Spinal cord (tissue), 10 donors: ENCODE measurements around the gene KRT13. TPM values are rescaled to one million over a fixed set of nuclear protein-coding genes. Genes with fewer than 3 reads are reported as not detected.

Experiments
- DNase-seq, 6 donors: peaks; one replicate each; pipeline versions ENCODE4 v3.0.0 to v3.0.0-alpha.2; 2013 to 2015; ENCODE audit warnings: low spot score in 6 of 6, low read depth in 4 of 6
- H3K27ac ChIP-seq: one replicate; pipeline ENCODE4 v1.5.1; 2013; ENCODE audit warnings: low read depth, low read length, control low read depth
- H3K27me3 ChIP-seq: one replicate; pipeline ENCODE4 v1.6.1; 2013; ENCODE audit warnings: low read length; ENCODE audit not compliant: control insufficient read depth, insufficient read depth
- H3K36me3 ChIP-seq: one replicate; pipeline ENCODE4 v1.6.1; 2013; ENCODE audit warnings: low read length; ENCODE audit not compliant: control insufficient read depth, insufficient read depth
- H3K4me1 ChIP-seq: one replicate; pipeline ENCODE4 v1.6.1; 2013; ENCODE audit warnings: low read length; ENCODE audit not compliant: control insufficient read depth, insufficient read depth
- H3K4me3 ChIP-seq: one replicate; pipeline ENCODE4 v1.5.1; 2013; ENCODE audit warnings: low read depth, low read length, control low read depth
- H3K9me3 ChIP-seq: one replicate; pipeline ENCODE4 v1.6.1; 2013; ENCODE audit warnings: low read length; ENCODE audit not compliant: control insufficient read depth, insufficient read depth
- WGBS: methylation state at CpG from one replicate; pipeline ENCODE4 v1.1.5; 2013; ENCODE audit warnings: missing lambda C conversion rate; ENCODE audit not compliant: insufficient coverage; 5-methylcytosine and 5-hydroxymethylcytosine counted together
- long read RNA-seq, 4 donors: transcript quantifications; one replicate each; lab custom pipeline, GENCODE V29; 2026
- polyA plus RNA-seq, 2 donors: library from polyadenylated mRNA; unstranded; fragments of 120-200 nt; gene quantifications; one replicate each; pipeline ENCODE4 v1.2.1, GENCODE V29; 2013; ENCODE audit not compliant: insufficient read length in 2 of 2
- total RNA-seq, 2 donors: library from RNA; depleted of rRNA in 1 of 2; stranded (reverse); fragments of 120-200 nt in 1 of 2; fragments of >200 nt in 1 of 2; gene quantifications; one replicate each; pipeline versions ENCODE4 v1.2.3 to v1.2.4, GENCODE V29; 2013 to 2014
- donor health status: healthy.

KRT13 gene
- total RNA-seq (under 1 TPM; 0.30 to 0.83 TPM), polyA plus RNA-seq (not detected)
- long read RNA-seq, donor 1: 0 reads
- long read RNA-seq, donor 2: 0 reads
- long read RNA-seq, donor 3: 0 reads
- long read RNA-seq, donor 4: 0 reads

DNA sequence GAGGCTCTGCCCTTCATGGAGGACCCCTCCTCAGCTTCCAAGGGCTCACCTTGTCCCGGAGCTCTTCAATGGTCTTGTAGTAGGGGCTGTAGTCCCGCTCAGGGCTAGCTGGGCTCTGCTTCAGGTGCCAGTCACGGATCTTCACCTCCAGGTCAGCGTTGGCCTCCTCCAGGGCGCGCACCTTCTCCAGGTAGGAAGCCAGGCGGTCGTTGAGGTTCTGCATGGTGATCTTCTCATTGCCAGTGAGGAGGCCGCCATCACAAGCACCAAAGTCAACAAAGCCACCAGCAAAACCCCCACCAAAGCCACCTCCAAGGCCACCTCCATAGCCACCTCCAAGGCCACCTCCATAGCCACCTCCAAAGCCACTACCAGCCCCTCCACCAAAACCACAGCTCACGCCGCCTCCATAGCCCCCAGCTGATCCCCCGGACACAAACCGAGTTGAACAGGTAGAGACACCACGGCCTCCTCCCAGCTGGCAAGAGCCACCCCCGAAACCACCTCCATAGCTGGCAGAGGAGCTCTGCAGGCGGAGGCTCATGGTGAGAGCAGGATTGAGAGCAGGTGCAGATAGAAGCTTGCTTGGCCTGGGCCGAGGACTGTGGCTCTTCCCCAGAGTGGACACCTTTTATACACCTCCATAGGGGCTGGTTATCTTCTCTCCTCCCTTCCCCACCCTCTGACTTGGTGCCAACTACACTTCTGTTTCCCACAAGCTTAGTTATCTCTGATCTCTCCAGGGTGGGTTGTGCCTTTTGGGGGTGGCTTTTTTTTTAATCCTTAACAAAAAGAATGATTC, at the start of gene KRT13:
KRT13 (minus strand) TSS at position 606 of the 802 bp plus-strand sequence; CDS start at position 544, 62 bp downstream.
- no peaks in the 10 kb centered on the region for H3K9me3 ChIP-seq
- WGBS: 94% methylated on average over 13 of the region's 17 CpGs
- DNase-seq: no peak
- H3K4me3 ChIP-seq: no peak within 1 kb of the TSS
- no peak within 1 kb of the TSS for H3K27ac ChIP-seq
- peaks cover 6% of the 10 kb centered on the region for H3K4me1 ChIP-seq
- H3K36me3 ChIP-seq: no peaks in the 10 kb centered on the region
- no peaks in the 10 kb centered on the region for H3K27me3 ChIP-seq

GRCh38 chr17:41553987-41554680, 48.7 kb upstream of the KRT13 start:
- no peak for DNase-seq
- no peak overlapping the region for H3K27ac ChIP-seq
- H3K4me3 ChIP-seq: no peak overlapping the region
- no peaks in the 10 kb centered on the region for H3K9me3 ChIP-seq
- no peaks in the 10 kb centered on the region for H3K27me3 ChIP-seq
- peaks cover 8% of the 10 kb centered on the region for H3K4me1 ChIP-seq
- H3K36me3 ChIP-seq: no peaks in the 10 kb centered on the region
- 90% methylated on average over 2 of the region's 8 CpGs for WGBS

DNA sequence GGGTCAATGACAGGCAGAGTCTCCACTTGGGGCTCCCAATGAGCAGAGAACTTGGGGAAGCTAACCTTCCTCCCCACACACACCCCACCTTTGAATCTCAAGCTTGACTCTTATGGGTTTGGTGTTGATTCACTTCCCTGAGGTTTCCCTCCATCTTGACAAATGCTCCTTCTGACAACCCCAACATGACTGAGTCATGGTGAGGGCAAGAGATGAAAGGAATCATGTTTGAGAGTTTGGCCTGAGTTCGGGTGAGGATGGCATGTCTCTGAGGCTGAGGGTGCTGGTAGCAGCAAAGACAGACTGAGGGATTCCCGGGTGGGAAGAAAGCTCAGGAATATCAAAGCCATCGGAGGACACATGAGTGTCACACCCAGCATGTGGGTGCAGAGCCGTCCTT, 47.8 kb upstream of the KRT13 start:
- 72% methylated on average over 4 of the region's 4 CpGs for WGBS

DNA sequence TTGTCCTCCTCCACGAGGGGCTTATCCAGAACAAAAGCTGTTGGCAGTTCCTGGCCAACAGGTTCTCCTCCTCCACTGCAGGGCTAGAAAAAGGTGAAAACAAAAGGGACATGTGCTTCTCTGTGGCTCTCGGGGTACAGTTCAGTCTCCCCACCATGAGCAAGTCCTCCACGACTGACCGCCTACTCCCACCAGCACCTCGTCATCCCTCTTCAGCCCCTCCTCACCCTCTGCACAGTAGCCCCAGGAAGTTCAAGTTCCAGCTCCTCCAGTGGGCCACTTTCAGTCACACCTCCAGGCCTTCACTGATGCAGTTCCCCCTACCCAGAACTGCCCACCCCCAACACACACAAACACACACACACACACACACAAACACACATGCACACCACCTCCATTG, 47.0 kb upstream of the KRT13 start:
- Histone ChIP-seq H3K36me3 (no peaks in the 10 kb centered on the region), H3K9me3 (no peaks in the 10 kb centered on the region), H3K27me3 (no peaks in the 10 kb centered on the region), H3K27ac (no peak overlapping the region), H3K4me1 (peaks cover 24% of the 10 kb centered on the region), H3K4me3 (no peak overlapping the region)
- no peak for DNase-seq
- 91% methylated on average over 5 of the region's 5 CpGs for WGBS

More for the DNA sequence above, 47.8 kb upstream of the KRT13 start:
- H3K27ac ChIP-seq: no peak overlapping the region
- H3K9me3 ChIP-seq: no peaks in the 10 kb centered on the region
- no peaks in the 10 kb centered on the region for H3K36me3 ChIP-seq
- no peak overlapping the region for H3K4me3 ChIP-seq
- DNase-seq: no peak
- no peaks in the 10 kb centered on the region for H3K27me3 ChIP-seq
- H3K4me1 ChIP-seq: peaks cover 17% of the 10 kb centered on the region

- Histone ChIP-seq H3K27me3 (no peaks in the 10 kb centered on the region), H3K4me3 (no peak overlapping the region), H3K9me3 (no peaks in the 10 kb centered on the region), H3K4me1 (peaks cover 26% of the 10 kb centered on the region), H3K36me3 (no peaks in the 10 kb centered on the region), H3K27ac (no peak overlapping the region)
- no peak for DNase-seq
- 73% methylated on average over 3 of the region's 5 CpGs for WGBS
These were observed 46.0 kb upstream of the KRT13 start for GRCh38 chr17:41551365-41551764.

- H3K27me3 ChIP-seq: no peaks in the 10 kb centered on the region
- no peak overlapping the region for H3K4me3 ChIP-seq
- 73% methylated on average over 8 of the region's 8 CpGs for WGBS
- peaks cover 28% of the 10 kb centered on the region for H3K4me1 ChIP-seq
- no peak for DNase-seq
- no peaks in the 10 kb centered on the region for H3K36me3 ChIP-seq
- no peaks in the 10 kb centered on the region for H3K9me3 ChIP-seq
- no peak overlapping the region for H3K27ac ChIP-seq
These were observed 44.2 kb upstream of the KRT13 start for GRCh38 chr17:41549596-41550039.

- H3K27ac ChIP-seq: peak overlapping the region; percentile 0
- peaks cover 33% of the 10 kb centered on the region for H3K4me1 ChIP-seq
- peak; percentile 52 to 96 (median 75) for DNase-seq
- no peak overlapping the region for H3K4me3 ChIP-seq
- 2% methylated on average over 17 of the region's 25 CpGs for WGBS
- H3K27me3 ChIP-seq: no peaks in the 10 kb centered on the region
- H3K36me3 ChIP-seq: no peaks in the 10 kb centered on the region
- no peaks in the 10 kb centered on the region for H3K9me3 ChIP-seq
These were observed 43.6 kb upstream of the KRT13 start for GRCh38 chr17:41548844-41549595.

GRCh38 chr17:41547921-41548843, 42.8 kb upstream of the KRT13 start:
- Histone ChIP-seq H3K4me1 (peaks cover 33% of the 10 kb centered on the region), H3K36me3 (no peaks in the 10 kb centered on the region), H3K27me3 (no peaks in the 10 kb centered on the region), H3K27ac (peak overlapping the region; percentile 0), H3K4me3 (no peak overlapping the region), H3K9me3 (no peaks in the 10 kb centered on the region)
- 54% methylated on average over 18 of the region's 23 CpGs for WGBS
- DNase-seq: no peak
